ENCODE data around the gene EIF4G3. TPM values are rescaled to one million over a fixed set of nuclear protein-coding genes. Genes with fewer than 3 reads are reported as not detected.

EIF4G3 gene
- total and polyA plus RNA-seq, 9 of the 15 experiments (the other 6 are each of a cell fraction or from before 2014, with no cell fraction given) = 6.7 to 40.5 (median 32.1) TPM

GRCh38 chr1:20931930-20932436 lies 244.7 kb downstream of the EIF4G3 start (continued):
- TF ChIP-seq, protein P1, sequence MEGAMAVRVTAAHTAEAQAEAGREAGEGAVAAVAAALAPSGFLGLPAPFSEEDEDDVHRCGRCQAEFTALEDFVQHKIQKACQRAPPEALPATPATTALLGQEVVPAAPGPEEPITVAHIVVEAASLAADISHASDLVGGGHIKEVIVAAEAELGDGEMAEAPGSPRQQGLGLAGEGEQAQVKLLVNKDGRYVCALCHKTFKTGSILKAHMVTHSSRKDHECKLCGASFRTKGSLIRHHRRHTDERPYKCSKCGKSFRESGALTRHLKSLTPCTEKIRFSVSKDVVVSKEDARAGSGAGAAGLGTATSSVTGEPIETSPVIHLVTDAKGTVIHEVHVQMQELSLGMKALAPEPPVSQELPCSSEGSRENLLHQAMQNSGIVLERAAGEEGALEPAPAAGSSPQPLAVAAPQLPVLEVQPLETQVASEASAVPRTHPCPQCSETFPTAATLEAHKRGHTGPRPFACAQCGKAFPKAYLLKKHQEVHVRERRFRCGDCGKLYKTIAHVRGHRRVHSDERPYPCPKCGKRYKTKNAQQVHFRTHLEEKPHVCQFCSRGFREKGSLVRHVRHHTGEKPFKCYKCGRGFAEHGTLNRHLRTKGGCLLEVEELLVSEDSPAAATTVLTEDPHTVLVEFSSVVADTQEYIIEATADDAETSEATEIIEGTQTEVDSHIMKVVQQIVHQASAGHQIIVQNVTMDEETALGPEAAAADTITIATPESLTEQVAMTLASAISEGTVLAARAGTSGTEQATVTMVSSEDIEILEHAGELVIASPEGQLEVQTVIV (CRISPR knock-in tag; IDR thresholded peaks at IDR 0.05; ENCODE audit: borderline replicate concordance) = no peak
- no peak for TF ChIP-seq PHB2 (IDR thresholded peaks at IDR 0.05; ENCODE audit: low read depth)
- no peak for TF ChIP-seq PHB (CRISPR knock-in tag; IDR thresholded peaks at IDR 0.05)
- no peak for TF ChIP-seq GTF2F1 (IDR thresholded peaks at IDR 0.05; ENCODE audit: low read depth, low read length)
- 0 out of 2 replicates have a peak, but pooled peaks have one; percentile 19 for TF ChIP-seq MAFK (IDR thresholded peaks at IDR 0.05; ENCODE audit: low read length)
- no peak for TF ChIP-seq ZNF318 (IDR thresholded peaks at IDR 0.05; ENCODE audit: borderline replicate concordance in 1 of 2, low read depth in 1 of 2)
- TF ChIP-seq TRIM25 (IDR thresholded peaks at IDR 0.05; ENCODE audit: borderline replicate concordance) = no peak
- no peak for TF ChIP-seq DIDO1 (tag; IDR thresholded peaks at IDR 0.05; ENCODE audit: low read depth)
- TF ChIP-seq, protein P2, sequence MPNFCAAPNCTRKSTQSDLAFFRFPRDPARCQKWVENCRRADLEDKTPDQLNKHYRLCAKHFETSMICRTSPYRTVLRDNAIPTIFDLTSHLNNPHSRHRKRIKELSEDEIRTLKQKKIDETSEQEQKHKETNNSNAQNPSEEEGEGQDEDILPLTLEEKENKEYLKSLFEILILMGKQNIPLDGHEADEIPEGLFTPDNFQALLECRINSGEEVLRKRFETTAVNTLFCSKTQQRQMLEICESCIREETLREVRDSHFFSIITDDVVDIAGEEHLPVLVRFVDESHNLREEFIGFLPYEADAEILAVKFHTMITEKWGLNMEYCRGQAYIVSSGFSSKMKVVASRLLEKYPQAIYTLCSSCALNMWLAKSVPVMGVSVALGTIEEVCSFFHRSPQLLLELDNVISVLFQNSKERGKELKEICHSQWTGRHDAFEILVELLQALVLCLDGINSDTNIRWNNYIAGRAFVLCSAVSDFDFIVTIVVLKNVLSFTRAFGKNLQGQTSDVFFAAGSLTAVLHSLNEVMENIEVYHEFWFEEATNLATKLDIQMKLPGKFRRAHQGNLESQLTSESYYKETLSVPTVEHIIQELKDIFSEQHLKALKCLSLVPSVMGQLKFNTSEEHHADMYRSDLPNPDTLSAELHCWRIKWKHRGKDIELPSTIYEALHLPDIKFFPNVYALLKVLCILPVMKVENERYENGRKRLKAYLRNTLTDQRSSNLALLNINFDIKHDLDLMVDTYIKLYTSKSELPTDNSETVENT (CRISPR knock-in tag; IDR thresholded peaks at IDR 0.05) = no peak
- TF ChIP-seq GTF2A2 (tag; IDR thresholded peaks at IDR 0.05) = no peak
- peak; percentile 43; the same call in 1 of the 2 replicates for TF ChIP-seq C11orf30 (IDR thresholded peaks at IDR 0.05; ENCODE audit: low read depth)
- no peak for TF ChIP-seq FOXK2 (conservative IDR thresholded peaks at IDR 0.05 in 1 of 2, IDR thresholded peaks at IDR 0.05 in 1 of 2; ENCODE audit: low read depth in 2 of 2)
- TF ChIP-seq NEUROD1 (IDR thresholded peaks at IDR 0.05; ENCODE audit: borderline replicate concordance, low read depth, low read length, partially characterized antibody) = no peak

All from K562 (cell line).